Choroid plexus epithelial cell (primary cell): Measurements from ENCODE around the gene ALPI.
A peak's percentile ranks its signal among the peaks of the same experiment; 100 is the strongest.

Source experiments
- DNase-seq: peaks from one replicate; pipeline ENCODE4 v3.0.0-alpha.2; 2010; ENCODE audit warnings: low read depth
- H3K4me3 ChIP-seq: 2 replicates; pipeline ENCODE4 v1.5.1; 2011; ENCODE audit warnings: low read depth, mild to moderate bottlenecking, control low read depth, low read length, moderate library complexity
- CTCF ChIP-seq: conservative IDR thresholded peaks from 2 replicates; pipeline ENCODE4 v1.5.1; 2011; ENCODE audit warnings: low read depth, mild to moderate bottlenecking, control low read depth, inconsistent platforms, low read length, moderate library complexity

Gene ALPI

DNA sequence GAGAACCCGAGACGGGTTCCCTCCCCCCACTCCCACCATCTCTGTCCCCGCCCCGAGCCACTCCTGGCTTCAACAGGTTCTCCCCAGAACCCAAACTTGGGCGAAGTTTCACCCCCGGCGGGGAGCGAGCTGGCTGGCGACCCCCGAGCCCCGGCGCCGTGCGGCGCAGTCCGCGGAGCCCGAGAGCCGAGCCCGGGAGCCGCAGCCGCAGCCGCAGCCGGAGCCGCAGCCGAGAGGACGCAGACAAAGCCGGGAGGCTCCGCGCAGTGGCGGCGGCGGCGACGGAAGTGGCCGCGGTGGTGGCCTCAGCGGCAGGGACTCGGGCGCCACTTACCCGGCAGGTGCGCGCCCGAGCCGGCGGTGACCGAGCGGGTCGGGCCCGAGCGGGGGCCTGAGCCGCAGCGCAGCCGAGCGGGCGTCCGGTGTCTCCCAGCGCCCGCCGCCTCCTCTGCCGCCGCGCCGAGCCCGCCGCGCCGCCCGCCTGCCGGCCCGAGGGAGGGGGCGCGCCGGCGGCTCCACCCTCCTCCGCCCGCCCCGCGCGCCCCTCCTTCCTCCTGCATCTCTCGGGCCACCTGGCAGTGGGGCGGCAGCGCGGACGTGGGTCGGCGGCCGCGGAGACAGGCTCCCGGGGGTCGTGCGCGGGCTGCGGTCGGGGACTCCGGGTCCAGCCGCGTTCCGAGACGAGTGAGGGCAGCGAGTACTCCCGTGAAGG, 31.6 kb downstream of the ALPI start, which contains the start of gene ECEL1:
TSS of gene ECEL1 (minus strand) at position 450 of the 712 bp plus-strand sequence. CDS start 1,181 bp downstream, outside the sequence.
- DNase-seq: no peak
- no peak within 1 kb of the TSS for H3K4me3 ChIP-seq
- no peak for TF ChIP-seq CTCF

- no peak overlapping the region for H3K4me3 ChIP-seq
- no peak for DNase-seq
- peak; percentile 6 for TF ChIP-seq CTCF
Measured at GRCh38 chr2:232488097-232488711, 32.3 kb downstream of the ALPI start.

GRCh38 chr2:232488721-232489300, 32.9 kb downstream of the ALPI start:
- no peak overlapping the region for H3K4me3 ChIP-seq
- no peak for TF ChIP-seq CTCF

GRCh38 chr2:232489516-232490220, 33.7 kb downstream of the ALPI start:
- no peak for TF ChIP-seq CTCF

More at GRCh38 chr2:232488721-232489300, 32.9 kb downstream of the ALPI start:
- DNase-seq: no peak

DNA sequence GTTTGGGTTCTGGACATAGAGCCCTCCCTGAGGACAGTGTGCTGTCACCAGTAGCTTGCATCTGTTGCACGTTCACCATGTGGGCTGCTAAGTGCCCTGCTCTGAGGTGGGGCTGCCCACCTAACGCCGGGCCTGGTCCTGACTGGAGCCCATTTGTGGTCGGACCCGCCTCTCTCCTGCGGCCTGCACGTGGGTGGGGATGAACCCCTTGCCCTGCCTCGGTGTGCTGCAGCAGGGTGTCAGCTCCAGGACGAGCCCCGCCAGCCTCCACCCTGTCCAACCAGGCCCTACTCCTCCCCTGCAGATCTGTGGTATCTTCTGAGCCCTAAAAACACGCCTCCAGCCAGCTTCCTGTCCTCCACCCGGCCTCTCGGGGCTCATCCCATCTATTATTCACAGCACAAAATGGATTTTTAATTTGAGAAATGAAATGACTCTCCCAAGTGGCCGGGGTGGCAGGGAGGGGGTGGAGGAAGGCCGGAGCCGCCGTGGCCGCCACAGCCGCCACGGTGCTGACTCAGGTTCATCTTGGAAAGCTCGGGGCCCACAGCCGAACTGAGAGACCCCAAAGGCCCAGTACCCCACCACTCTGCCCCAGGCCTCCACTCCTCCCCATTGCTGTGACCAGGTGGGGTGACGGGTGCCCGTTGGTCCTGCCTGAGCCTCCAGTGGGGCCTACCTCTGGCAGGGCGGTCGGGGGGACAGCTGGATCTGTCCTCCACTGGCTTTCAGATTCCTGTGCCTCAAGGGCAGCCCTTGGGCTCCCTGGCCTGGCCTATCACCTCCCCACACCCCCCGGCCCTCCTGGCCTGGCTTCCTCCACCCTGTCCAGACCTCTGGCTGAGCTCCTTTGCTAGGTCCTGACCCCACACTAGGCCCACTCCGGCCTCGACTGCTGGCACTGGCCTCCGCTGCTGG, 34.5 kb downstream of the ALPI start:
- TF ChIP-seq CTCF: no peak
- DNase-seq: no peak
- H3K4me3 ChIP-seq: no peak overlapping the region

More at GRCh38 chr2:232489516-232490220, 33.7 kb downstream of the ALPI start:
- no peak for DNase-seq
- no peak overlapping the region for H3K4me3 ChIP-seq

DNA sequence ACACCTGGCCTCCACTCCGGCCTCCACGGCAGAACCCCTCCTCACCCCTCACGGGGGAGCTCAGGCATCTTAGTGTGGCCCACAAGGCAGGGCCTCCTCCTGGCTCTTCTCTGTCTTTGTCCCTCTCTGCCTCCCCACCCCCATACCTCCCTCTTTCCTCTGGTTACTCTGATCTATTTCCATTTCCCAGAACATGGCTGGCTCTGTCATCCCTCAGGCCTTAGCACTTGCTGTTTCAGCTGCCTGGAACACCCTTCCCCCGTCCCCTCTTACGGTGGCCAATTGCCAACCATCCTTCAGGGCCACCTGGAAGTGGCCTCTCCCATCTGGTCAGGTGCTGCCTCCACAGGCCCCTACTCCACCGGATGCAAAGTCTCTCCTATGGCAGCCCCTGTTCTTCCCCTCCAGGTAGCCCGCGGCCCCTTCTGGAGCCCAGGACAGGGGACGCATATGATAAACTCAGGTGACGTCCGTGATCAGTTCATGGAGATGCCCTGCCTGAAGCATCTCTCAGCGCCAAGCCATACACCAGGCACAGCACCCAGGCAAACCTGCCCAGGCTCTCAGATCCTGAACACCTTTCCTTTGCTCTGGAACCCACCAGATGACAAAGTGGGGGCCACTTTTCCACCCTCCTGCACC, 35.3 kb downstream of the ALPI start:
- no peak for TF ChIP-seq CTCF
- DNase-seq: no peak
- no peak overlapping the region for H3K4me3 ChIP-seq
